ENCODE measurements around the gene XCL1. TPM values are rescaled to one million over a fixed set of nuclear protein-coding genes. Genes with fewer than 3 reads are reported as not detected.

The XCL1 gene
- total RNA-seq, 1 experiment from 2014 or later = 0.26 TPM

GRCh38 chr1:168603501-168604110 is 27.2 kb downstream of the XCL1 start:
- no peaks in the 10 kb centered on the region for H3K9me3 Mint-ChIP-seq
- H2BK12ac ChIP-seq (ENCODE audit: insufficient read length, low read depth, low read length) = no peak overlapping the region
- no peak overlapping the region for H3K27ac Mint-ChIP-seq
- DNase-seq = peak; percentile 86
- H3K23ac ChIP-seq (ENCODE audit: insufficient read length, low read depth, low read length) = no peak overlapping the region
- H2BK5ac ChIP-seq (ENCODE audit: insufficient read length, low read length) = no peak overlapping the region
- no peaks in the 10 kb centered on the region for H3K36me3 Mint-ChIP-seq (ENCODE audit: insufficient read depth in 1 of 3, low read depth in 3 of 3)
- no peak overlapping the region for H2BK120ac ChIP-seq (ENCODE audit: low read depth, low read length, poor library complexity, severe bottlenecking)
- H3K56ac ChIP-seq (ENCODE audit: insufficient read length, low read depth, low read length) = no peak overlapping the region
- H4K5ac ChIP-seq (ENCODE audit: insufficient read length, low read depth, low read length) = no peak overlapping the region
- H3K23me2 ChIP-seq (ENCODE audit: insufficient read length, low read depth, low read length, poor library complexity, severe bottlenecking) = no peaks in the 10 kb centered on the region
- no peak overlapping the region for H2BK20ac ChIP-seq (ENCODE audit: low read depth, low read length, poor library complexity, severe bottlenecking)
- H2AFZ ChIP-seq (ENCODE audit: low read length) = no peak overlapping the region
- no peak overlapping the region for H4K91ac ChIP-seq (ENCODE audit: insufficient read length, low read depth, low read length)
- TF ChIP-seq, protein P1, sequence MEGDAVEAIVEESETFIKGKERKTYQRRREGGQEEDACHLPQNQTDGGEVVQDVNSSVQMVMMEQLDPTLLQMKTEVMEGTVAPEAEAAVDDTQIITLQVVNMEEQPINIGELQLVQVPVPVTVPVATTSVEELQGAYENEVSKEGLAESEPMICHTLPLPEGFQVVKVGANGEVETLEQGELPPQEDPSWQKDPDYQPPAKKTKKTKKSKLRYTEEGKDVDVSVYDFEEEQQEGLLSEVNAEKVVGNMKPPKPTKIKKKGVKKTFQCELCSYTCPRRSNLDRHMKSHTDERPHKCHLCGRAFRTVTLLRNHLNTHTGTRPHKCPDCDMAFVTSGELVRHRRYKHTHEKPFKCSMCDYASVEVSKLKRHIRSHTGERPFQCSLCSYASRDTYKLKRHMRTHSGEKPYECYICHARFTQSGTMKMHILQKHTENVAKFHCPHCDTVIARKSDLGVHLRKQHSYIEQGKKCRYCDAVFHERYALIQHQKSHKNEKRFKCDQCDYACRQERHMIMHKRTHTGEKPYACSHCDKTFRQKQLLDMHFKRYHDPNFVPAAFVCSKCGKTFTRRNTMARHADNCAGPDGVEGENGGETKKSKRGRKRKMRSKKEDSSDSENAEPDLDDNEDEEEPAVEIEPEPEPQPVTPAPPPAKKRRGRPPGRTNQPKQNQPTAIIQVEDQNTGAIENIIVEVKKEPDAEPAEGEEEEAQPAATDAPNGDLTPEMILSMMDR (conservative IDR thresholded peaks at IDR 0.05) = peak; percentile 88
- peaks cover 0 to 2% of the 10 kb centered on the region in 2 experiments; a peak in 1 of 4 replicates for H3K4me1 Mint-ChIP-seq
- no peak overlapping the region for H3K4me3 Mint-ChIP-seq
- no peaks in the 10 kb centered on the region for H3K9me3 ChIP-seq (ENCODE audit: control insufficient read depth, low read depth, low read length)
- no peak overlapping the region for H3K18ac ChIP-seq (ENCODE audit: insufficient read length, low read depth, low read length)
- no peaks in the 10 kb centered on the region for H4K20me1 ChIP-seq (ENCODE audit: control insufficient read depth, insufficient read depth, insufficient read length)
- no peaks in the 10 kb centered on the region for H3K27me3 Mint-ChIP-seq (ENCODE audit: low read depth)
- no peak overlapping the region for H3K4me2 ChIP-seq (ENCODE audit: insufficient read depth, insufficient read length, low read length)
- no peak overlapping the region for H2BK15ac ChIP-seq (ENCODE audit: low read depth, low read length)
- no peaks in the 10 kb centered on the region for H3K79me1 ChIP-seq (ENCODE audit: insufficient read depth, low read depth, low read length, poor library complexity, severe bottlenecking)
- H3K9ac ChIP-seq (ENCODE audit: extremely low read depth, insufficient read length, low read length) = no peak overlapping the region
- H3K4me1 ChIP-seq (ENCODE audit: insufficient read depth, low read length) = 0 out of 2 replicates have a peak, but pooled peaks cover 1% of the 10 kb centered on the region
- H2AK5ac ChIP-seq (ENCODE audit: insufficient read length, low read length) = no peak overlapping the region
- H3K27ac ChIP-seq (ENCODE audit: insufficient read length, low read depth, low read length) = no peak overlapping the region
- no CpG with 5 or more reads among the region's 4 CpGs for WGBS (ENCODE audit: extremely low coverage, insufficient read length, low lambda C conversion rate)
- no peak overlapping the region for H4K8ac ChIP-seq (replicated peaks; ENCODE audit: insufficient read length, low read depth, low read length)
- H3T11ph ChIP-seq (ENCODE audit: low read length) = no peak overlapping the region
- H3K14ac ChIP-seq (ENCODE audit: insufficient read depth, low read length) = no peak overlapping the region
- H3K4ac ChIP-seq (ENCODE audit: low read depth, low read length) = no peak overlapping the region
- H3K27me3 ChIP-seq (ENCODE audit: insufficient read depth, low read length) = no peaks in the 10 kb centered on the region
- no peaks in the 10 kb centered on the region for H3K79me2 ChIP-seq (ENCODE audit: insufficient read depth, low read length)
